Measurements from ENCODE around the gene ORM1. TPM values are rescaled to one million over a fixed set of nuclear protein-coding genes. Genes with fewer than 3 reads are reported as not detected.
A peak's percentile ranks its signal among the peaks of the same experiment; 100 is the strongest.

The ORM1 gene
- total RNA-seq, 2 experiments from 2014 or later, result not detected

- Mint-ChIP-seq H3K36me3 (peaks cover 56% of the 10 kb centered on the region), H3K4me3 (no peak overlapping the region), H3K27me3 (no peaks in the 10 kb centered on the region), H3K4me1 (ENCODE audit: low read depth) (peaks cover 37% of the 10 kb centered on the region), H3K27ac (peak overlapping the region; percentile 39), H3K9me3 (no peaks in the 10 kb centered on the region)
- CTCF ChIA-PET, result no interaction called here
- intact Hi-C loops (cut with micrococcal nuclease), result no loop called here
- DNase-seq, result no peak
- POLR2A ChIA-PET, result interaction anchor here (8.5 kb wide), 1 partner anchor 29 kb away, joined by 77 read pairs; the partner anchor contains the start of gene AKNA
Observed at GRCh38 chr9:114356792-114357191, 33.9 kb downstream of the ORM1 start.

GRCh38 chr9:114357360-114357759, 34.5 kb downstream of the ORM1 start:
- Mint-ChIP-seq H3K27me3 (no peaks in the 10 kb centered on the region), H3K4me1 (ENCODE audit: low read depth) (peaks cover 33% of the 10 kb centered on the region), H3K27ac (peak overlapping the region; percentile 70), H3K36me3 (peaks cover 57% of the 10 kb centered on the region), H3K4me3 (no peak overlapping the region), H3K9me3 (no peaks in the 10 kb centered on the region)
- ChIA-PET POLR2A (no interaction called here), CTCF (no interaction called here)
- intact Hi-C loops (cut with micrococcal nuclease), result no loop called here
- DNase-seq, result no peak

GRCh38 chr9:114357911-114358328, 35.0 kb downstream of the ORM1 start:
- Mint-ChIP-seq H3K4me1 (ENCODE audit: low read depth) (peaks cover 32% of the 10 kb centered on the region), H3K36me3 (peaks cover 56% of the 10 kb centered on the region), H3K27me3 (no peaks in the 10 kb centered on the region), H3K9me3 (no peaks in the 10 kb centered on the region), H3K4me3 (no peak overlapping the region), H3K27ac (peak overlapping the region; percentile 72)
- ChIA-PET CTCF (no interaction called here), POLR2A (interaction anchor here (0.6 kb wide), 1 partner anchor 24 kb away, joined by 3 read pairs; no protein-coding TSS in a partner anchor)
- no peak for DNase-seq
- intact Hi-C loops (cut with micrococcal nuclease), result no loop called here

- Mint-ChIP-seq H3K27ac (peak overlapping the region; percentile 90), H3K4me1 (ENCODE audit: low read depth) (peaks cover 48% of the 10 kb centered on the region)
- CTCF ChIA-PET, result no interaction called here
Observed at GRCh38 chr9:114359801-114360200, 36.9 kb downstream of the ORM1 start.

GRCh38 chr9:114361542-114361941, 38.6 kb downstream of the ORM1 start:
- H3K27ac Mint-ChIP-seq, result peak overlapping the region; percentile 90
- H3K27me3 Mint-ChIP-seq, result no peaks in the 10 kb centered on the region
- intact Hi-C loops (cut with micrococcal nuclease), result no loop called here
- DNase-seq, result no peak
- ChIA-PET CTCF (interaction anchor here (9.5 kb wide), 1 partner anchor 23 kb away, joined by 78 read pairs; the partner anchor contains the start of gene AKNA), POLR2A (no interaction called here)
- no peaks in the 10 kb centered on the region for H3K9me3 Mint-ChIP-seq
- H3K4me3 Mint-ChIP-seq, result no peak overlapping the region
- H3K4me1 Mint-ChIP-seq (ENCODE audit: low read depth), result peaks cover 64% of the 10 kb centered on the region
- H3K36me3 Mint-ChIP-seq, result peaks cover 74% of the 10 kb centered on the region

More at GRCh38 chr9:114359801-114360200, 36.9 kb downstream of the ORM1 start:
- DNase-seq, result no peak
- Mint-ChIP-seq H3K4me3 (no peak overlapping the region), H3K27me3 (no peaks in the 10 kb centered on the region), H3K36me3 (peaks cover 70% of the 10 kb centered on the region), H3K9me3 (no peaks in the 10 kb centered on the region)
- POLR2A ChIA-PET, result no interaction called here
- intact Hi-C loops (cut with micrococcal nuclease), result no loop called here

GRCh38 chr9:114362394-114362793, 39.5 kb downstream of the ORM1 start:
- H3K4me1 Mint-ChIP-seq (ENCODE audit: low read depth), result peaks cover 72% of the 10 kb centered on the region
- H3K27ac Mint-ChIP-seq, result peak overlapping the region; percentile 90
- H3K9me3 Mint-ChIP-seq, result no peaks in the 10 kb centered on the region
- no peak overlapping the region for H3K4me3 Mint-ChIP-seq
- H3K36me3 Mint-ChIP-seq, result peaks cover 75% of the 10 kb centered on the region
- H3K27me3 Mint-ChIP-seq, result no peaks in the 10 kb centered on the region
- ChIA-PET POLR2A (interaction anchor here (2.2 to 3.3 kb wide), 2 partner anchors 10 to 24 kb away, joined by 15 to 52 read pairs; partner anchors contain the start of gene AKNA), CTCF (interaction anchor here (3.8 to 9.5 kb wide), 2 partner anchors 23 kb away, joined by 13 to 78 read pairs; partner anchors contain the start of gene AKNA)
- intact Hi-C loops (cut with micrococcal nuclease), result no loop called here
- DNase-seq, result no peak

- no peaks in the 10 kb centered on the region for H3K27me3 Mint-ChIP-seq
- peaks cover 78% of the 10 kb centered on the region for H3K4me1 Mint-ChIP-seq (ENCODE audit: low read depth)
- peak overlapping the region; percentile 90 for H3K27ac Mint-ChIP-seq
- no peak for DNase-seq
- peaks cover 77% of the 10 kb centered on the region for H3K36me3 Mint-ChIP-seq
- ChIA-PET POLR2A (interaction anchor here (2.2 to 3.3 kb wide), 2 partner anchors 9 to 23 kb away, joined by 15 to 52 read pairs; partner anchors contain the start of gene AKNA), CTCF (interaction anchor here (1.0 to 9.5 kb wide), 6 partner anchors 10 to 290 kb away, joined by 3 to 78 read pairs (median 4); partner anchors contain the start of gene AKNA)
- intact Hi-C loops (cut with micrococcal nuclease), result loop anchor here (1.0 kb wide), 1 partner anchor 9 kb away; no protein-coding TSS in a partner anchor
- H3K9me3 Mint-ChIP-seq, result no peaks in the 10 kb centered on the region
- no peak overlapping the region for H3K4me3 Mint-ChIP-seq
Observed at GRCh38 chr9:114363424-114363823, 40.5 kb downstream of the ORM1 start.

- POLR2A ChIA-PET, result interaction anchor here (0.9 to 3.3 kb wide), 3 partner anchors 8 to 22 kb away, joined by 5 to 52 read pairs (median 15); partner anchors contain the start of gene AKNA
- DNase-seq, result no peak
- Mint-ChIP-seq H3K4me1 (ENCODE audit: low read depth) (peaks cover 80% of the 10 kb centered on the region), H3K9me3 (no peaks in the 10 kb centered on the region), H3K36me3 (peaks cover 77% of the 10 kb centered on the region), H3K27me3 (no peaks in the 10 kb centered on the region), H3K27ac (peak overlapping the region; percentile 90), H3K4me3 (no peak overlapping the region)
- intact Hi-C loops (cut with micrococcal nuclease), result no loop called here
- CTCF ChIA-PET, result interaction anchor here (0.5 to 9.5 kb wide), 8 partner anchors 9 to 256 kb away, joined by 3 to 78 read pairs (median 4); partner anchors contain the start of gene AKNA
Observed at GRCh38 chr9:114364134-114365041, 41.5 kb downstream of the ORM1 start.

- CTCF ChIA-PET, result interaction anchor here (1.0 to 9.5 kb wide), 4 partner anchors 20 to 120 kb away, joined by 3 to 78 read pairs (median 10); partner anchors contain the start of gene AKNA
- intact Hi-C loops (cut with micrococcal nuclease), result no loop called here
- H3K4me3 Mint-ChIP-seq, result no peak overlapping the region
Observed at GRCh38 chr9:114365194-114365593, 42.3 kb downstream of the ORM1 start.

GRCh38 chr9:114366334-114367128, 43.6 kb downstream of the ORM1 start:
- Mint-ChIP-seq H3K27me3 (no peaks in the 10 kb centered on the region), H3K27ac (peak overlapping the region; percentile 87), H3K9me3 (no peaks in the 10 kb centered on the region), H3K4me3 (peak overlapping the region; percentile 33), H3K4me1 (ENCODE audit: low read depth) (peaks cover 81% of the 10 kb centered on the region), H3K36me3 (peaks cover 67% of the 10 kb centered on the region)
- peak; percentile 75 for DNase-seq
- intact Hi-C loops (cut with micrococcal nuclease), result loop anchor here (1.0 kb wide), 3 partner anchors 8 to 19 kb away; no protein-coding TSS in a partner anchor
- POLR2A ChIA-PET, result interaction anchor here (0.8 to 3.0 kb wide), 5 partner anchors 14 to 222 kb away, joined by 3 to 20 read pairs (median 3); partner anchors contain the start of gene AKNA
- CTCF ChIA-PET, result interaction anchor here (0.7 to 9.5 kb wide), 4 partner anchors 12 to 39 kb away, joined by 3 to 78 read pairs (median 6); partner anchors contain the start of gene AKNA

More at GRCh38 chr9:114365194-114365593, 42.3 kb downstream of the ORM1 start:
- Mint-ChIP-seq H3K27ac (peak overlapping the region; percentile 69), H3K9me3 (no peaks in the 10 kb centered on the region), H3K4me1 (ENCODE audit: low read depth) (peaks cover 80% of the 10 kb centered on the region), H3K27me3 (no peaks in the 10 kb centered on the region), H3K36me3 (peaks cover 76% of the 10 kb centered on the region)
- POLR2A ChIA-PET, result interaction anchor here (0.9 to 3.3 kb wide), 2 partner anchors 10 to 21 kb away, joined by 5 to 52 read pairs; partner anchors contain the start of gene AKNA
- DNase-seq, result no peak

- Mint-ChIP-seq H3K36me3 (peaks cover 66% of the 10 kb centered on the region), H3K9me3 (no peaks in the 10 kb centered on the region), H3K4me3 (no peak overlapping the region), H3K27ac (peak overlapping the region; percentile 87), H3K4me1 (ENCODE audit: low read depth) (peaks cover 88% of the 10 kb centered on the region), H3K27me3 (no peaks in the 10 kb centered on the region)
- intact Hi-C loops (cut with micrococcal nuclease), result no loop called here
- DNase-seq, result no peak
- ChIA-PET CTCF (interaction anchor here (1.6 to 9.5 kb wide), 2 partner anchors 18 to 38 kb away, joined by 6 to 78 read pairs; partner anchors contain the start of gene AKNA), POLR2A (interaction anchor here (0.8 to 3.0 kb wide), 6 partner anchors 15 to 221 kb away, joined by 3 to 20 read pairs (median 4); partner anchors contain the start of gene AKNA)
Observed at GRCh38 chr9:114367366-114367765, 44.5 kb downstream of the ORM1 start.

Data from activated CD4-positive, alpha-beta memory T cell treated with anti-CD3 and anti-CD28 coated beads for 36 hours (primary cell).